Stimulated activated naive CD4-positive, alpha-beta T cell (primary cell): ENCODE data around the gene ASCL2.

Source experiments
- DNase-seq, 6 experiments: peaks; one replicate each; lab custom pipeline; 2025; lab: John Stamatoyannopoulos, UW

ASCL2 gene

GRCh38 chr11:2272228-2272945 is 2.0 kb upstream of the ASCL2 start:
- no peak for DNase-seq

- no peak for DNase-seq
Observed at GRCh38 chr11:2271327-2272227, 1.2 kb upstream of the ASCL2 start.

- DNase-seq = peak in 1 of 6 experiments; percentile 15
Observed at GRCh38 chr11:2271077-2271326, 614 bp upstream of the ASCL2 start.

- peak in 3 of 6 experiments; percentile 3 to 37 (median 21) for DNase-seq
Observed at GRCh38 chr11:2269601-2270321, 627 bp downstream of the ASCL2 start.

GRCh38 chr11:2268729-2269600 is 1.4 kb downstream of the ASCL2 start:
- DNase-seq = no peak

GRCh38 chr11:2267851-2268728 is 2.3 kb downstream of the ASCL2 start:
- no peak for DNase-seq

GRCh38 chr11:2267306-2267850 is 3.0 kb downstream of the ASCL2 start:
- DNase-seq = no peak

GRCh38 chr11:2266586-2267305 is 3.6 kb downstream of the ASCL2 start:
- no peak for DNase-seq

GRCh38 chr11:2265854-2266585 is 4.4 kb downstream of the ASCL2 start:
- DNase-seq = no peak

GRCh38 chr11:2265396-2265795 is 5.0 kb downstream of the ASCL2 start:
- no peak for DNase-seq

GRCh38 chr11:2264366-2265053 is 5.9 kb downstream of the ASCL2 start:
- no peak for DNase-seq

- no peak for DNase-seq
Observed at GRCh38 chr11:2263724-2264360, 6.5 kb downstream of the ASCL2 start.

- no peak for DNase-seq
Observed at GRCh38 chr11:2263071-2263565, 7.3 kb downstream of the ASCL2 start.

GRCh38 chr11:2262301-2263070 is 7.9 kb downstream of the ASCL2 start:
- DNase-seq = no peak

- no peak for DNase-seq
Observed at GRCh38 chr11:2261436-2262230, 8.8 kb downstream of the ASCL2 start.
